K562 (cell line): ENCODE measurements around the gene OR2T11.

Experiments used
- ZBTB8A ChIP-seq: fragments of 450-650 bp; IDR thresholded peaks from 2 replicates; pipeline ENCODE4 v1.6.1; 2018; ENCODE audit warnings: mild to moderate bottlenecking, moderate library complexity; ENCODE audit not compliant: partially characterized antibody
- TF ChIP-seq, protein P1 (sequence below), 3 experiments: IDR thresholded peaks in 2 of 3; conservative IDR thresholded peaks in 1 of 3; 2 replicates each; pipeline ENCODE4 v1.5.1; 2011 to 2012; ENCODE audit warnings: low read length in 3 of 3, mild to moderate bottlenecking in 3 of 3, control low read depth in 2 of 3, improper control_type of control experiment in 1 of 3, inconsistent platforms in 1 of 3, low read depth in 1 of 3, mixed read lengths in 1 of 3, moderate library complexity in 1 of 3; ENCODE audit not compliant: insufficient read depth in 2 of 3
- TF ChIP-seq, protein P2 (sequence below): sonication (generic); formaldehyde crosslinking; IDR thresholded peaks from 2 replicates; pipeline ENCODE4 v1.8.0; 2022; ENCODE audit warnings: mild to moderate bottlenecking, missing genetic modification reagents

DNA sequence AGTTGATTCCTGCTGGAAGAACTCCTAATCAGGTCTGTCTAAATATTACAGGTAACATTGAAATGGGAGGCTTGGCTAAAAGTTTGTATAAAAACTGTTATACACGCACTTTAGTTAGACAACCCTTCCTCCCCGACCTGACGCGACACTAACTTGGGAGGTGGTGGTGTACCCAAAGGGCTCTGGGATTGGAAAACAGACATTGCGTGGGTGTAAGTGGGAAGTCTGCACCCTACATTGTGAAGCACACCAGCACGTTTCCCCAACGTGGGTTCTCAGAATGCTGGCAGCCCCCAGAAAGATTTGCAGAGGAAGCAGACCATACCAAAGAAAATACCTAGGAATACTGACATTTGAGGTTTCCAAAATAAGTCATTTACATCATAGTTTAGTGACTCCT lies 16.8 kb downstream of the OR2T11 start:
- TF ChIP-seq, protein P1, sequence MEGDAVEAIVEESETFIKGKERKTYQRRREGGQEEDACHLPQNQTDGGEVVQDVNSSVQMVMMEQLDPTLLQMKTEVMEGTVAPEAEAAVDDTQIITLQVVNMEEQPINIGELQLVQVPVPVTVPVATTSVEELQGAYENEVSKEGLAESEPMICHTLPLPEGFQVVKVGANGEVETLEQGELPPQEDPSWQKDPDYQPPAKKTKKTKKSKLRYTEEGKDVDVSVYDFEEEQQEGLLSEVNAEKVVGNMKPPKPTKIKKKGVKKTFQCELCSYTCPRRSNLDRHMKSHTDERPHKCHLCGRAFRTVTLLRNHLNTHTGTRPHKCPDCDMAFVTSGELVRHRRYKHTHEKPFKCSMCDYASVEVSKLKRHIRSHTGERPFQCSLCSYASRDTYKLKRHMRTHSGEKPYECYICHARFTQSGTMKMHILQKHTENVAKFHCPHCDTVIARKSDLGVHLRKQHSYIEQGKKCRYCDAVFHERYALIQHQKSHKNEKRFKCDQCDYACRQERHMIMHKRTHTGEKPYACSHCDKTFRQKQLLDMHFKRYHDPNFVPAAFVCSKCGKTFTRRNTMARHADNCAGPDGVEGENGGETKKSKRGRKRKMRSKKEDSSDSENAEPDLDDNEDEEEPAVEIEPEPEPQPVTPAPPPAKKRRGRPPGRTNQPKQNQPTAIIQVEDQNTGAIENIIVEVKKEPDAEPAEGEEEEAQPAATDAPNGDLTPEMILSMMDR (IDR thresholded peaks at IDR 0.05 in 2 of 3, conservative IDR thresholded peaks at IDR 0.05 in 1 of 3; ENCODE audit: insufficient read depth in 2 of 3, low read depth in 1 of 3, low read length in 3 of 3) = no peak
- TF ChIP-seq, protein P2, sequence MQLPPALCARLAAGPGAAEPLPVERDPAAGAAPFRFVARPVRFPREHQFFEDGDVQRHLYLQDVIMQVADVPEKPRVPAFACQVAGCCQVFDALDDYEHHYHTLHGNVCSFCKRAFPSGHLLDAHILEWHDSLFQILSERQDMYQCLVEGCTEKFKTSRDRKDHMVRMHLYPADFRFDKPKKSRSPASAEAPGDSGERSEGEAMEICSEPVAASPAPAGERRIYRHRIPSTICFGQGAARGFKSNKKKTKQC (CRISPR knock-in tag) = no peak
- TF ChIP-seq ZBTB8A = no peak
